Right kidney (tissue), 1 donor: ENCODE measurements around the gene SLC1A3.

Experiments used
- DNase-seq: peaks from one replicate; pipeline ENCODE4 v3.0.0-alpha.2; 2016

SLC1A3 gene

DNA sequence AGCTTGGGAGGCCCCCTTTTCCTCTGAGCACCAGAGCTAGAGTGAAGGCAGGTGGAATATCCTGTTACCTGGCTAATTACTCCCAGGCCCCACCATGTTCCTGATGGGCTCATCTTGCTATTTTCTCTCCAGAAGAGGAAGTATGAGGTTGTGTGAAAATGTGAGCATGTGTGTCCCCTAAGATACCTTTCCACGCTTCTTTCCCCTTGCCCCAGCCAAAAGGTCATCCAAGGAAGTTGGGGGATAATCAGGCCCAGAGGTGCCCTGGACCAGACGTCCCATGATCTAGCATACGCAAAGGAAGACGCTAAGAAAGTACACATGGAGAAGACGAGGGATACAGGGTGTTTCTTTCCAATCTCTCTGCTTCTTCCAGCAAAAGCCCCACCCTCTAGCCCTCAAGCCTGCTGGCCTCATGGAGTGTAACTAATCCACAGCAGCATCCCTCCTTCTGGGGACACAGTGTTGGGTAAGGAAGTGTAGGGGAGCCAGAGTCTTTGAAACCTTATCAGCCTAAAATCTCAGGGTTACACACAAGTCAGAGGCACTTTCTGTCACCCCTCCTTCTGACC, 115.3 kb downstream of the SLC1A3 start:
- no peak for DNase-seq

DNA sequence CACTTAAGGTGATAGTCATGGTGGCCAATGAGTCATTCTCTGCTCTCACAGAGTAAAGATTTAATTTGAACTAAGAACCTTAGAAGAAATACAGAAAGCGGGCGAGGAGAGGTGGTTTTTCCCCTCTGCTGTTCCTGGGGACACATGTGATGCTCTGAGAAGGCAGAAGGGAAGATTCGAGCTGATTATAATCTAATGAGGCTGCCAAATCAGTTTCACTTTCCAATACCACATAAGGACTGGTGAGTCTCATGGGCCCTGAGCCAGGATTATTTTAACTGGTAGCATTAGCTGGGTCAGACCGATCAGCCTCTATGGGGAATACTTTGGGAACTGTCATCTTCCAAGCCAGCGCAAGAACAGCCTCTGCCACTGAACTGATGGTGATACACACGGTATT, 116.5 kb downstream of the SLC1A3 start:
- DNase-seq: no peak

DNA sequence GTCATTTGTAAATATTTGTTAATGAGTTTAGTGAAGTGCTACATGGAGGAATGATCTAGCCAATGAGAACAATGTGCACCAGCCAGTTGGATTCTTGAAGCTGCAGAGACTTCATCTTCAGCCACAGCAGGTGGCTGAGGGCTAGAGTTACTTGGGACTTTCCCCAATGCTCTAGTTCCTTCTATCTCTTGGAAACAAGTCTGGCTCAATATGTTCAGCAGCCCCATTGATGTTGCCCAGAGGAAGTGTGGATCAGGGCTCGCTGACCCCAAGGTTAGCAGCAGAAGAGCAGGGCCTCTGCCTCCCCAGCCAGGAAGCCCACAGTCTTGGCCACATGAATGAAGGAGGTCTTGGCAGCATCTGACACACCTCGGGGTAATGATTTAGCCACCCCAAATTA, 117.5 kb downstream of the SLC1A3 start:
- no peak for DNase-seq

- no peak for DNase-seq
Observed at GRCh38 chr5:36724467-36725332, 118.3 kb downstream of the SLC1A3 start.

DNA sequence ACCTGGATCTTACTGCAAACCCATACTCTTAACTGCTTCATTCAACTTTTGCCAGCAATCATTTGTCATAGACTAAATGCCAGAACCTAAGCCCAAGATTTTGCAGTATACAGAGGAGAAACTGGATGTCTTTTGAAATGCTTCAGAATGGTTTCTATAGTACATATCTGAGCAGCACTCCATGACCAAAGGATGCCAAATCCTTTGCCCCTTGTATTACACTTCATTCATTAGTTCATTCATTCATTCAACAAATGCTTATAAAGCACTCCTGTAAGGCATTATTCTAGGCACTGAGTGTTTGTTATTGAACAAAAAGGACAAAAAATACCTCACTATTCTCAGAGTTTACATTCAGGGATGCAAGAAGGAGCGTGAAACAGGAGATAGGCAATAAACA, 119.9 kb downstream of the SLC1A3 start:
- DNase-seq: no peak

DNA sequence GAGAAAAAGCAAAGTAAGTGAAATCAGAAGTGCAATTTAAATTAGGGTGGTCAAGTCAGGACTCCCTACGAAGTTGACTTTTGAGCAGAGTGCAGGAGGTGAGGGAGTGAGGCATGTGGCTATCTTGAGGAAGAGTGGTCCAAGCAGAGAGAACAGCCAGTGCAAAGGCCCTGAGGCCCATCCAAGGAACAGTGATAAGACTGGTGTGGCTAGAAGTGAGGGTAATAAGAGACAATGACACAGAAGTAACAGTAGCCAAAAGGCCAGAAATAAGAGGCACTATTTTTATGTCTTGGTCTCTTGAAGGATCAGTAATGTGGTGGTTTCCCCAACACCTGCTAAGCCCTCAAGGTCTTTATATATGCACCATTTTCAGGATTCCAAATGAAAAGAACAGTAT, 120.4 kb downstream of the SLC1A3 start:
- DNase-seq: no peak

- no peak for DNase-seq
Observed at GRCh38 chr5:36728697-36729543, 122.5 kb downstream of the SLC1A3 start.

DNA sequence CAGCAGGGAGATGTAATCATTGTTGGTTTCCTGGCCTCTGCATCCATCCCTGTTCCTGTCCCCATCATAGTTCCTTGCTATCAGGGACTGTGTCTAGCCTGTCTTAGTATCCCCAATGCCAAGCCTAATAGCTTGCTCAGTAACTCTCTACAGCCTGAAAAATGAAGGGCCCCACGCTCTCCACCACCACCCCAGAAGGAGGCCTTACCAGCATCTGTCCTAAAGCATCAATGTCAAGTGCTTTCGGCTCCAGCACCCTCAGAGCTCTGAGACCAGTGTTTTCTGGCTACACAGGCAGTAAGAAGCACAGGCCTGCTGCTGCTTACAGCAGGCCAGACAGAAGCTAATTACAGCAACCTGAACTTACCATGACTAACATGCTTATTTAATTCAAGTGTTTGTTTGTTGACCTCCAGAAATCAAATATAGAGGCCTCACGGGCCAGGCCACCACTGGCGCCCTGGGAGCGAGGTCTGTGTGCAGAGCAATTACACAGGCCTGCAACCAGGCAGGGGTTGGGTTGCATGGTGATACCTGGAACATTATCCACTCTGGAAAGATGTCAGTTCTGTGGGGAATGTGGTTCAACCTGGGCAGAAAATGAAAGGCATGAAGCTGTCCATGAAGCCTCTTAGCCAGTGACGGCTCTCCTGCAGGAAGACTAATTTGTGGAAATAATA, 124.3 kb downstream of the SLC1A3 start:
- DNase-seq: no peak

- no peak for DNase-seq
Observed at GRCh38 chr5:36733183-36733582, 126.8 kb downstream of the SLC1A3 start.

- no peak for DNase-seq
Observed at GRCh38 chr5:36734422-36734821, 128.0 kb downstream of the SLC1A3 start.

GRCh38 chr5:36735891-36736290, 129.5 kb downstream of the SLC1A3 start:
- DNase-seq: no peak
